ENCODE measurements around the gene CTNNA1.

DNA sequence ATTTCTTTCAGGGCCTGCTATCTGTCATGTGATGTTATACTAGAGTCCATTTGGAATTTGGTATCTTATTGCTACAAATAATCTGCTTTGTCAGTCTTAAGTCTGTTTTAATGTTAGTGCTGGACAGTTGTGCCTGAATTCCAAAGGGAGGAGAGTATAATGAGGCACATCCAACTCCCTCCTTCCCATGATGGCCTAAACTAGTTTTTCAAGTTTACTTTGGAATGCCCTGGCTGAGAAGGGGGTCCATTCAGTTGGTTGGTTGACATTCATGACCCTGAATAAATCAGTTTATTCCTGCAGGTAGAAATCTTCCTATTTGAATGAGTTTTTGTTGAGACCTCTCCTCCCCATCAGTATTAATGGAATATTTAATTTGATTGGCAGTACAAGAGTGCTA lies 131.3 kb downstream of the CTNNA1 start:
- TF ChIP-seq EZH2phosphoT487 (IDR thresholded peaks at IDR 0.05; ENCODE audit: insufficient read depth, low read depth) (no peak), EZH2 (IDR thresholded peaks at IDR 0.05; ENCODE audit: insufficient read depth, poor library complexity, severe bottlenecking) (no peak)
